ENCODE results near the gene F13A1. TPM values are rescaled to one million over a fixed set of nuclear protein-coding genes. Genes with fewer than 3 reads are reported as not detected.
"Not testable (repeated sequence)": the region's sequence is repeated elsewhere in the genome, so short reads cannot be mapped to it uniquely, and the experiment has no call there.

The F13A1 gene
- total RNA-seq, 4 donors from 2014 or later = 4.1 to 90.6 (median 57.8) TPM

- TF ChIP-seq POLR2A (IDR thresholded peaks at IDR 0.05) (no peak), CTCF (IDR thresholded peaks at IDR 0.05) (no peak)
- Histone ChIP-seq H3K27ac (no peak overlapping the region), H3K36me3 (no peaks in the 10 kb centered on the region), H3K4me1 (no peaks in the 10 kb centered on the region), H3K27me3 (peaks cover 0 to 4% of the 10 kb centered on the region in 2 donors), H3K9me3 (no peaks in the 10 kb centered on the region), H3K4me3 (no peak overlapping the region)
- DNase-seq = no peak
- intact Hi-C loops (cut with DNase I; ENCODE audit: low total_unique reads) = no loop called here
Observed at GRCh38 chr6:6312901-6313441, 7.5 kb downstream of the F13A1 start.

GRCh38 chr6:6305575-6305974, 14.9 kb downstream of the F13A1 start:
- no peak for DNase-seq
- Histone ChIP-seq H3K27me3 (no peaks in the 10 kb centered on the region), H3K4me3 (no peak overlapping the region), H3K9me3 (no peaks in the 10 kb centered on the region), H3K36me3 (no peaks in the 10 kb centered on the region), H3K4me1 (no peaks in the 10 kb centered on the region), H3K27ac (no peak overlapping the region)
- TF ChIP-seq CTCF (IDR thresholded peaks at IDR 0.05) = no peak
- no peak for TF ChIP-seq POLR2A (IDR thresholded peaks at IDR 0.05)
- intact Hi-C loops (cut with DNase I; ENCODE audit: low total_unique reads) = no loop called here

GRCh38 chr6:6300383-6300782, 20.1 kb downstream of the F13A1 start:
- H3K4me1 ChIP-seq; intact Hi-C loops (cut with DNase I; ENCODE audit: low total_unique reads); H3K36me3 ChIP-seq; DNase-seq; H3K9me3 ChIP-seq; H3K27ac ChIP-seq; H3K4me3 ChIP-seq; H3K27me3 ChIP-seq: not testable (repeated sequence)

GRCh38 chr6:6293317-6293716, 27.1 kb downstream of the F13A1 start:
- intact Hi-C loops (cut with DNase I; ENCODE audit: low total_unique reads) = no loop called here

GRCh38 chr6:6287415-6287814, 33.0 kb downstream of the F13A1 start:
- H3K4me3 ChIP-seq = no peak overlapping the region
- H3K9me3 ChIP-seq = no peaks in the 10 kb centered on the region
- DNase-seq = no peak
- no peaks in the 10 kb centered on the region for H3K36me3 ChIP-seq
- H3K4me1 ChIP-seq = no peaks in the 10 kb centered on the region
- no peaks in the 10 kb centered on the region for H3K27me3 ChIP-seq
- no peak overlapping the region for H3K27ac ChIP-seq
- TF ChIP-seq CTCF (IDR thresholded peaks at IDR 0.05) (no peak), POLR2A (IDR thresholded peaks at IDR 0.05) (no peak)
- intact Hi-C loops (cut with DNase I; ENCODE audit: low total_unique reads) = no loop called here

More at GRCh38 chr6:6293317-6293716, 27.1 kb downstream of the F13A1 start:
- Histone ChIP-seq H3K36me3 (no peaks in the 10 kb centered on the region), H3K27me3 (no peaks in the 10 kb centered on the region), H3K4me1 (no peaks in the 10 kb centered on the region), H3K9me3 (no peaks in the 10 kb centered on the region), H3K27ac (no peak overlapping the region), H3K4me3 (no peak overlapping the region)
- TF ChIP-seq CTCF (IDR thresholded peaks at IDR 0.05) (no peak), POLR2A (IDR thresholded peaks at IDR 0.05) (no peak)
- no peak for DNase-seq

GRCh38 chr6:6285679-6286078, 34.8 kb downstream of the F13A1 start:
- no peak for TF ChIP-seq POLR2A (IDR thresholded peaks at IDR 0.05)
- TF ChIP-seq CTCF (IDR thresholded peaks at IDR 0.05) = no peak
- no peaks in the 10 kb centered on the region for H3K36me3 ChIP-seq
- no peak overlapping the region for H3K27ac ChIP-seq
- H3K4me3 ChIP-seq = no peak overlapping the region
- no peaks in the 10 kb centered on the region for H3K4me1 ChIP-seq
- H3K9me3 ChIP-seq = no peaks in the 10 kb centered on the region
- H3K27me3 ChIP-seq = no peaks in the 10 kb centered on the region
- intact Hi-C loops (cut with DNase I; ENCODE audit: low total_unique reads) = no loop called here
- DNase-seq = no peak

Data from uterus (tissue), 4 donors.